HuH-7.5 (cell line): Measurements from ENCODE around the gene PLD2.

Experiments used
- DNase-seq: peaks from one replicate; pipeline ENCODE4 v3.0.0; 2011; ENCODE audit warnings: low spot score

Gene PLD2, protein sequence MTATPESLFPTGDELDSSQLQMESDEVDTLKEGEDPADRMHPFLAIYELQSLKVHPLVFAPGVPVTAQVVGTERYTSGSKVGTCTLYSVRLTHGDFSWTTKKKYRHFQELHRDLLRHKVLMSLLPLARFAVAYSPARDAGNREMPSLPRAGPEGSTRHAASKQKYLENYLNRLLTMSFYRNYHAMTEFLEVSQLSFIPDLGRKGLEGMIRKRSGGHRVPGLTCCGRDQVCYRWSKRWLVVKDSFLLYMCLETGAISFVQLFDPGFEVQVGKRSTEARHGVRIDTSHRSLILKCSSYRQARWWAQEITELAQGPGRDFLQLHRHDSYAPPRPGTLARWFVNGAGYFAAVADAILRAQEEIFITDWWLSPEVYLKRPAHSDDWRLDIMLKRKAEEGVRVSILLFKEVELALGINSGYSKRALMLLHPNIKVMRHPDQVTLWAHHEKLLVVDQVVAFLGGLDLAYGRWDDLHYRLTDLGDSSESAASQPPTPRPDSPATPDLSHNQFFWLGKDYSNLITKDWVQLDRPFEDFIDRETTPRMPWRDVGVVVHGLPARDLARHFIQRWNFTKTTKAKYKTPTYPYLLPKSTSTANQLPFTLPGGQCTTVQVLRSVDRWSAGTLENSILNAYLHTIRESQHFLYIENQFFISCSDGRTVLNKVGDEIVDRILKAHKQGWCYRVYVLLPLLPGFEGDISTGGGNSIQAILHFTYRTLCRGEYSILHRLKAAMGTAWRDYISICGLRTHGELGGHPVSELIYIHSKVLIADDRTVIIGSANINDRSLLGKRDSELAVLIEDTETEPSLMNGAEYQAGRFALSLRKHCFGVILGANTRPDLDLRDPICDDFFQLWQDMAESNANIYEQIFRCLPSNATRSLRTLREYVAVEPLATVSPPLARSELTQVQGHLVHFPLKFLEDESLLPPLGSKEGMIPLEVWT

DNA sequence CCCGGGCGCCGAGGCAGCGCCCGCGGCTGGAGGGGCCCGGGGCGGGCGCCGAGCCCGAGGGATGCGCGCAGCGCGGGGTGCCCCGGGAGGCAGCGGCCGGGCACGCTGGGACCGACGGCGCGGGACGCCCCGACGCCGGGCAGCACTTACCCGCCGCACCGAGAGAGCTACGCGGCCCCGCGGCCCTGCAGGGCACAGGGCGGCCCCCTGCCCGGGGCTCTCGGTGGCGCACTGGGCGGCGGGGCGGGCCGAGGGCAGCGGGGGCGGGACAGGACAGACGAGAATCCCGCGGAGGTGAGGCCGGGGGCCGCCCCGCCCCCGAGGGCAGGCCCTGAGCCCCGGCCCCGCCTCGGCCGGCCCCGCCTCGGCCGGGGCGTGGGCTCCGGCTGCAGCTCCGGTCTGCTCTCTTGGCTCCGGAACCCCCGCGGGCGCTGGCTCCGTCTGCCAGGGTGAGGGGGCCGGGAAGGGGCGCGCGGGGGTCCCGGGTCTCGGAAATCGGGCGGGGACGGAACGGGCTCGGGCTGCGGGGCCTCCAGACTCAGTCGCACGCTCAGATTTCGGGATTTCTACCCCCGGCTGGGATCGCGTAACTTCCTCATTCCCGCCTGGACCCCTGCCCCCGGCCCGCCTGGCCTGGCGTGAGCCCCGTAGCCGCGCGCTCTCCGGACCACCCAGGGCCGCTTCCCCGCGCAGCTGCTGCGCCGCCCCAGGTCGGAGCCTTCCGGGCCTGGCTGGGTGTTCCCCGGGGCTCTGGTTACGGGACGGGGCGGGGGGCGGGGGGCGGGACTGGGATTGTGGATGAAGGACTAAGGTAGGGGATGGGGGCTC lies at the start of gene PLD2:
Gene PLD2 (plus strand): TSS at position 376 of the 828 bp plus-strand sequence. CDS start 621 bp downstream, outside the sequence.
- DNase-seq: peak; percentile 93

DNA sequence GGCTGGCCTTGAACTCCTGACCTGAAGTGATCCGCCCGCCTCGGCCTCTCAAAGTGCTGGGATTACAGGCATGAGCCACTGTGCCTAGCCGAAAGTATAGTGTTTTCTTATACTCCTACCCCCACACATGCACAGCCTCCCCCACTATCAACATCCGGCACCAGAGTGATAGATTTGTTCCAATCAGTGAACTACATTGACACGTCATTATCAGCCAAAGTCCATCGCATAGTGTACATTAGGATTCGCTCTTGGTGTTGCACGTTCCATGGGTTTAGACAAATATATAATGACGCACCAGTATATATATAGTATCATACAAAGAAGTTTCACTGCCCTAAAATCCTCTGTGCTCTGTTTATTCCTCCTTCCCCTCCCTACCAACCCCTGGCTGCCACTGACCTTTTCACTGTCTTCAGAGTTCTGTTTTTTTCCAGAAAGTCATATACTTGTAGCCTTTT lies 47.1 kb upstream of the PLD2 start:
- peak; percentile 35 for DNase-seq

GRCh38 chr17:4764595-4764994 lies 42.4 kb upstream of the PLD2 start:
- DNase-seq: no peak

GRCh38 chr17:4766201-4766600 lies 40.8 kb upstream of the PLD2 start:
- DNase-seq: no peak

- no peak for DNase-seq
These were observed 40.2 kb upstream of the PLD2 start for GRCh38 chr17:4766723-4767122.

DNA sequence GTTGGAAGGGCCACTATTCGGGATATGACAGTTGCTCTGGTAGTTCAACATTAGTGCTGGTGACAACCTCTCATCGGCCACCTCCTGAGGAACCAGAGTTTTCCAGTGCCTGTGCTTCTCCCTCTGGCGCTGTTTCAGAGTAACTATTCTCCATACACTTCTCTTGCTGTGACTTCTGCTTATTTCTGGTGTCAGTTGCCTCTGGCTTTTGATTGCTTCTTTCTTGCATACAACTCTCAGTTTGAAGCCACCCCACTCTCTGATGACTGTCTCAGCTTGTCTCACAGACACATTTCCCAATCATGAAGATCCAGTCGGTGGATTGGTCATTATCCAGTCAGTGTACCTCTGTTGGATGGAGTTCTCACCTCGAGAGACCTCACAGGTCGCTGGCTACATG lies 38.7 kb upstream of the PLD2 start:
- no peak for DNase-seq

DNA sequence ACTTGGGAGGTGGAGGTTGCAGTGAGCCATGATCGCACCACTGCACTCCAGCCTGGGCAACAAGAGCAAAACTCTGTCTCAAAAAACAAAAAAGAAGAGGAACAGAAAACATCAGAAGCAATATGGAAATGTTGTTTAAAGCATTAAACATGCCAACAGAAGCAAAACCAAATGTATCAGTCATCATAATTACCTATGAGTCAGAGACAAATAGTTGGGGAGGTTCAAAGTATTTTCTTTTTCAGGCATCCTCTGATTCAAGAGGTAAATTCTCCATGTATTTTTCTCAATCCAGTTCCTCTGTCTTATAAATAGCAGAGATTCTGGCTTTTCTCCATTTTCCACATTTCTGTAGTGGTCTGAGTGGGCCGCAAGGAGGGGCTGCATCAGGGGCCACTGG lies 37.3 kb upstream of the PLD2 start:
- DNase-seq: no peak

GRCh38 chr17:4771519-4772234 lies 35.3 kb upstream of the PLD2 start, which contains the start of gene TM4SF5:
TSS of gene TM4SF5 (plus strand) at chr17:4771886. CDS start at chr17:4771923, 37 bp downstream.
- no peak for DNase-seq

GRCh38 chr17:4772235-4772613 lies 34.7 kb upstream of the PLD2 start:
- no peak for DNase-seq

DNA sequence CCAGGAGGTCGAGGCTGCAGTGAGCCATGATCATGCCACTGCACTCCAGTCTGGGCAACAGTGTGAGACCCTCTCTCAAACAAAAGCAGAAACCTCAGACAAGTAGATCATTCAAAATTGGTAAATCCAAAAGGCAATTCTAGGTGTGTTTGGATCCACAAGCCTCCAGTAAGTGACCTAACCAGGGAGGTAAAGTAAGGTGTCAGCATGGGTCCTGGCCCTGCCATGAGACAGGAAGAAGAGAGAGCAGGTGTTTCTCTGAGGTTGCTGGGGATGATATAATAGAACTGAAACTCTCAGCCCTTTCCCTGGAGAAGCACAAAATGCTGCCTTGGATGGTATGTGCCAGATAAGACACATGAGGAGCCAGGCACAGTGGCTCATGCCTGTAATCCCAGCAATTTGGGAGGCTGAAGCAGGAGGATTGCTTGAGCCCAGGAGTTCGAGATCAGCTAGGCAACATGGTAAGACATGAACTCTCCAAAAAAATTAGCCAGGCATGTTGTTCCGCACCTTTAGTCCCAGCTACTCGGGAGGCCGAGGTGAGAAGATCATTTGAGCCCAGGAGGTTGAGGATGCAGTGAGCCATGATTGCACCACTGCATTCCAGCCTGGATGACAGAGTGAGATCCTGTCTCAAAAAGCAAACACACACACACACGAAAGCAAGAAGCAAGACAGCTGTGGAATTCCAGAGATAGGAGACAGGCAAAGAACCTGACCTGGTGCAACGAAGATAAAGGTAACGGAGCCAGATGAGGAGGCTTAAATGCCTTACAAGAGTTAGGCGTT lies 28.8 kb upstream of the PLD2 start:
- peak; percentile 49 for DNase-seq

DNA sequence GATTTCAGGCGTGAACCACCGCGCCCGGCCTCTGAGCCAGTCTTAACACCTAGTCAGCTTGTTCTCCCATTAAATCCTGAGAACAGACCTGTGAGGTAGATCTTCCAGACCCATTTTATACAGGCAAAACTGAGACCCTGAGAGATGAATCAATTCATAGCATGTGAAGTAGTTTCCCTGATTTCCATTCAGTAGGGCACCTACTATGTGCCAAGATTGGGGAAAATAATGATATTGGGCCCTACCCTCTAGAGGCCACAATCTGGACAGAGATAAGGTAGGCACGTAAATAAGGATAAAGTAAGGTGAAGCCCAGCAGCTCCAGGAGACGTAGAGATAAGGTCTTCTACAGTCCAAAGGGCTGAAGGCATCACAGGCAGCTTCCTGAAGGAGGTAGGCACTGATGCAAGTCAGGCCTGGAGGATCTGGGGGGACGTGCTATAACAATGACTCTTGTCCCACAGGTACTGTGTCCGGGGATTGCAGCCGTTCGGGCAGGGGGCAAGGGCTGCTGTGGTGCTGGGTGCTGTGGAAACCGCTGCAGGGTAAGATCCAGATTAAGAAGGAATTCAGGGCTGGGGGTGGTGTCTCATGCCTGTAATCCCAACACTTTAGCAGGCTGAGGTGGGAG lies 26.5 kb upstream of the PLD2 start:
- no peak for DNase-seq

GRCh38 chr17:4782652-4783051 lies 24.3 kb upstream of the PLD2 start:
- DNase-seq: no peak

GRCh38 chr17:4785311-4786105 lies 21.4 kb upstream of the PLD2 start:
- DNase-seq: no peak

GRCh38 chr17:4786106-4786511 lies 20.8 kb upstream of the PLD2 start, which contains the start of gene VMO1:
TSS of gene VMO1 (minus strand) at chr17:4786364. CDS start at chr17:4786352, 12 bp downstream.
- DNase-seq: no peak

DNA sequence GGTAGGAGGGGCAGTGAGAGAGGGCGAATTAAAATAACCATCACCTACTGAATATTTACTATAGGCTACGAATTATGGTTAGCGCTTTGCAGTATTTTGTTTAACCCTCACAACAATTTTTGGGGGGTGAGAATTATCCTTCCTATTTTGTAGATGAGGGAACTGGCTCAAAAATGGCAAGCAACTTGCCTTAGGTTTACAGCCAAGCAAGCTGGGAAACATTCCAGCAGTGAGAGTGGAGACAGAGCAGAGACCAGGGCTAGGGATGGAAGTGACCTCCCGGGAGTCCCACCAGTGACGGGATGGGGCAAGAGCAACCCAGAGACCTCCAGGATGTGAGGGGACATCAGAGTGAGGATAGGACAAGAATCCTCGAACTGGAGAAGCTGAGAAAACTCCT lies 20.4 kb upstream of the PLD2 start:
- DNase-seq: no peak

- no peak for DNase-seq
These were observed 18.7 kb upstream of the PLD2 start for GRCh38 chr17:4788159-4788806.

- peak; percentile 78 for DNase-seq
These were observed 17.9 kb upstream of the PLD2 start, which contains the start of gene GLTPD2 for GRCh38 chr17:4788807-4789700. TSS of gene GLTPD2 (plus strand) at chr17:4788964. CDS start at chr17:4789012, 48 bp downstream.

GRCh38 chr17:4789701-4789950 lies 17.3 kb upstream of the PLD2 start:
- no peak for DNase-seq
